Measurements from ENCODE around the gene NFIA.

The NFIA gene

GRCh38 chr1:61253912-61254633 lies 171.7 kb downstream of the NFIA start (continued):
- peak; percentile 65; the same call in 1 of the 2 replicates for TF ChIP-seq PRDM10 (tag by site-specific recombination; IDR thresholded peaks at IDR 0.05)
- no peak for TF ChIP-seq GLI4 (tag by site-specific recombination; IDR thresholded peaks at IDR 0.05)
- no peak for TF ChIP-seq ZBTB7A (tag by site-specific recombination; IDR thresholded peaks at IDR 0.05; ENCODE audit: low read depth)
- TF ChIP-seq, protein P1, sequence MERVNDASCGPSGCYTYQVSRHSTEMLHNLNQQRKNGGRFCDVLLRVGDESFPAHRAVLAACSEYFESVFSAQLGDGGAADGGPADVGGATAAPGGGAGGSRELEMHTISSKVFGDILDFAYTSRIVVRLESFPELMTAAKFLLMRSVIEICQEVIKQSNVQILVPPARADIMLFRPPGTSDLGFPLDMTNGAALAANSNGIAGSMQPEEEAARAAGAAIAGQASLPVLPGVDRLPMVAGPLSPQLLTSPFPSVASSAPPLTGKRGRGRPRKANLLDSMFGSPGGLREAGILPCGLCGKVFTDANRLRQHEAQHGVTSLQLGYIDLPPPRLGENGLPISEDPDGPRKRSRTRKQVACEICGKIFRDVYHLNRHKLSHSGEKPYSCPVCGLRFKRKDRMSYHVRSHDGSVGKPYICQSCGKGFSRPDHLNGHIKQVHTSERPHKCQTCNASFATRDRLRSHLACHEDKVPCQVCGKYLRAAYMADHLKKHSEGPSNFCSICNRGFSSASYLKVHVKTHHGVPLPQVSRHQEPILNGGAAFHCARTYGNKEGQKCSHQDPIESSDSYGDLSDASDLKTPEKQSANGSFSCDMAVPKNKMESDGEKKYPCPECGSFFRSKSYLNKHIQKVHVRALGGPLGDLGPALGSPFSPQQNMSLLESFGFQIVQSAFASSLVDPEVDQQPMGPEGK (tag by site-specific recombination; IDR thresholded peaks at IDR 0.05), result 0 out of 2 replicates have a peak, but pooled peaks have one; percentile 9
- TF ChIP-seq, protein P2, sequence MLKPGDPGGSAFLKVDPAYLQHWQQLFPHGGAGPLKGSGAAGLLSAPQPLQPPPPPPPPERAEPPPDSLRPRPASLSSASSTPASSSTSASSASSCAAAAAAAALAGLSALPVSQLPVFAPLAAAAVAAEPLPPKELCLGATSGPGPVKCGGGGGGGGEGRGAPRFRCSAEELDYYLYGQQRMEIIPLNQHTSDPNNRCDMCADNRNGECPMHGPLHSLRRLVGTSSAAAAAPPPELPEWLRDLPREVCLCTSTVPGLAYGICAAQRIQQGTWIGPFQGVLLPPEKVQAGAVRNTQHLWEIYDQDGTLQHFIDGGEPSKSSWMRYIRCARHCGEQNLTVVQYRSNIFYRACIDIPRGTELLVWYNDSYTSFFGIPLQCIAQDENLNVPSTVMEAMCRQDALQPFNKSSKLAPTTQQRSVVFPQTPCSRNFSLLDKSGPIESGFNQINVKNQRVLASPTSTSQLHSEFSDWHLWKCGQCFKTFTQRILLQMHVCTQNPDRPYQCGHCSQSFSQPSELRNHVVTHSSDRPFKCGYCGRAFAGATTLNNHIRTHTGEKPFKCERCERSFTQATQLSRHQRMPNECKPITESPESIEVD (tag by site-specific recombination; IDR thresholded peaks at IDR 0.05), result peak; percentile 93
- peak; percentile 88 for TF ChIP-seq IKZF3 (tag by site-specific recombination; IDR thresholded peaks at IDR 0.05)
- no peak for TF ChIP-seq ZNF530 (tag by site-specific recombination; IDR thresholded peaks at IDR 0.05; ENCODE audit: low read depth)
- TF ChIP-seq ZNF629 (tag by site-specific recombination; IDR thresholded peaks at IDR 0.05), result peak; percentile 86

- H3K36me3 ChIP-seq (ENCODE audit: control insufficient read depth in 2 of 2, insufficient read depth in 1 of 2, low read length in 2 of 2), result no peaks in the 10 kb centered on the region
- no peak overlapping the region for H3K4me3 ChIP-seq (ENCODE audit: low read depth, low read length)
- H3K9me3 ChIP-seq (ENCODE audit: control insufficient read depth, insufficient read depth, low read depth, low read length), result no peaks in the 10 kb centered on the region
- peak overlapping the region; percentile 51 for H3K27ac ChIP-seq (ENCODE audit: extremely low read depth, low read depth, low read length)
- POLR2A ChIA-PET, result no interaction called here
- CTCF ChIA-PET, result interaction anchor here (0.6 to 0.7 kb wide), 4 partner anchors 10 to 69 kb away, joined by 3 to 4 read pairs (median 4); no protein-coding TSS in a partner anchor
- peaks cover 39% of the 10 kb centered on the region for H3K4me1 ChIP-seq (ENCODE audit: control insufficient read depth, insufficient read depth, low read length)
- no peak for TF ChIP-seq ZNF830 (tag by site-specific recombination; IDR thresholded peaks at IDR 0.05; ENCODE audit: low read depth)
- 0 out of 2 replicates have a peak, but pooled peaks have one; percentile 19 for TF ChIP-seq ZBTB21 (tag by site-specific recombination; IDR thresholded peaks at IDR 0.05)
- TF ChIP-seq, protein P2 (tag by site-specific recombination; IDR thresholded peaks at IDR 0.05), result 0 out of 2 replicates have a peak, but pooled peaks have one; percentile 40
- TF ChIP-seq, protein P3, sequence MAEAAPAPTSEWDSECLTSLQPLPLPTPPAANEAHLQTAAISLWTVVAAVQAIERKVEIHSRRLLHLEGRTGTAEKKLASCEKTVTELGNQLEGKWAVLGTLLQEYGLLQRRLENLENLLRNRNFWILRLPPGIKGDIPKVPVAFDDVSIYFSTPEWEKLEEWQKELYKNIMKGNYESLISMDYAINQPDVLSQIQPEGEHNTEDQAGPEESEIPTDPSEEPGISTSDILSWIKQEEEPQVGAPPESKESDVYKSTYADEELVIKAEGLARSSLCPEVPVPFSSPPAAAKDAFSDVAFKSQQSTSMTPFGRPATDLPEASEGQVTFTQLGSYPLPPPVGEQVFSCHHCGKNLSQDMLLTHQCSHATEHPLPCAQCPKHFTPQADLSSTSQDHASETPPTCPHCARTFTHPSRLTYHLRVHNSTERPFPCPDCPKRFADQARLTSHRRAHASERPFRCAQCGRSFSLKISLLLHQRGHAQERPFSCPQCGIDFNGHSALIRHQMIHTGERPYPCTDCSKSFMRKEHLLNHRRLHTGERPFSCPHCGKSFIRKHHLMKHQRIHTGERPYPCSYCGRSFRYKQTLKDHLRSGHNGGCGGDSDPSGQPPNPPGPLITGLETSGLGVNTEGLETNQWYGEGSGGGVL (tag by site-specific recombination; IDR thresholded peaks at IDR 0.05), result no peak
- no peak for TF ChIP-seq ZNF670 (tag by site-specific recombination; IDR thresholded peaks at IDR 0.05; ENCODE audit: low read depth)
- no peak for TF ChIP-seq ZNF660 (tag by site-specific recombination; IDR thresholded peaks at IDR 0.05)
- TF ChIP-seq OSR2 (tag by site-specific recombination; IDR thresholded peaks at IDR 0.05), result peak; percentile 57; the same call in 1 of the 2 replicates
- no peak for TF ChIP-seq IKZF3 (tag by site-specific recombination; IDR thresholded peaks at IDR 0.05)
- TF ChIP-seq ZNF132 (tag by site-specific recombination; IDR thresholded peaks at IDR 0.05; ENCODE audit: borderline replicate concordance), result no peak
- no peak for TF ChIP-seq ZNF843 (tag by site-specific recombination; IDR thresholded peaks at IDR 0.05)
- no peak for TF ChIP-seq ZBTB48 (tag by site-specific recombination; IDR thresholded peaks at IDR 0.05)
- TF ChIP-seq ZNF837 (tag by site-specific recombination; IDR thresholded peaks at IDR 0.05), result no peak
- TF ChIP-seq, protein P4, sequence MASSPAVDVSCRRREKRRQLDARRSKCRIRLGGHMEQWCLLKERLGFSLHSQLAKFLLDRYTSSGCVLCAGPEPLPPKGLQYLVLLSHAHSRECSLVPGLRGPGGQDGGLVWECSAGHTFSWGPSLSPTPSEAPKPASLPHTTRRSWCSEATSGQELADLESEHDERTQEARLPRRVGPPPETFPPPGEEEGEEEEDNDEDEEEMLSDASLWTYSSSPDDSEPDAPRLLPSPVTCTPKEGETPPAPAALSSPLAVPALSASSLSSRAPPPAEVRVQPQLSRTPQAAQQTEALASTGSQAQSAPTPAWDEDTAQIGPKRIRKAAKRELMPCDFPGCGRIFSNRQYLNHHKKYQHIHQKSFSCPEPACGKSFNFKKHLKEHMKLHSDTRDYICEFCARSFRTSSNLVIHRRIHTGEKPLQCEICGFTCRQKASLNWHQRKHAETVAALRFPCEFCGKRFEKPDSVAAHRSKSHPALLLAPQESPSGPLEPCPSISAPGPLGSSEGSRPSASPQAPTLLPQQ (tag by site-specific recombination; IDR thresholded peaks at IDR 0.05), result 0 out of 2 replicates have a peak, but pooled peaks have one; percentile 8
- TF ChIP-seq ZBTB8A (tag by site-specific recombination; IDR thresholded peaks at IDR 0.05), result 0 out of 2 replicates have a peak, but pooled peaks have one; percentile 9
- TF ChIP-seq SALL2 (tag by site-specific recombination; IDR thresholded peaks at IDR 0.05; ENCODE audit: borderline replicate concordance), result no peak
Measured at GRCh38 chr1:61254634-61255357, 172.4 kb downstream of the NFIA start.

Measured in HEK293 (cell line).